ENCODE data around the gene SYNM. TPM values are rescaled to one million over a fixed set of nuclear protein-coding genes. Genes with fewer than 3 reads are reported as not detected.
A peak's percentile ranks its signal among the peaks of the same experiment; 100 is the strongest.

SYNM gene
- total and polyA plus RNA-seq, 4 donors: 42.6 to 103 (median 63.8) TPM

DNA sequence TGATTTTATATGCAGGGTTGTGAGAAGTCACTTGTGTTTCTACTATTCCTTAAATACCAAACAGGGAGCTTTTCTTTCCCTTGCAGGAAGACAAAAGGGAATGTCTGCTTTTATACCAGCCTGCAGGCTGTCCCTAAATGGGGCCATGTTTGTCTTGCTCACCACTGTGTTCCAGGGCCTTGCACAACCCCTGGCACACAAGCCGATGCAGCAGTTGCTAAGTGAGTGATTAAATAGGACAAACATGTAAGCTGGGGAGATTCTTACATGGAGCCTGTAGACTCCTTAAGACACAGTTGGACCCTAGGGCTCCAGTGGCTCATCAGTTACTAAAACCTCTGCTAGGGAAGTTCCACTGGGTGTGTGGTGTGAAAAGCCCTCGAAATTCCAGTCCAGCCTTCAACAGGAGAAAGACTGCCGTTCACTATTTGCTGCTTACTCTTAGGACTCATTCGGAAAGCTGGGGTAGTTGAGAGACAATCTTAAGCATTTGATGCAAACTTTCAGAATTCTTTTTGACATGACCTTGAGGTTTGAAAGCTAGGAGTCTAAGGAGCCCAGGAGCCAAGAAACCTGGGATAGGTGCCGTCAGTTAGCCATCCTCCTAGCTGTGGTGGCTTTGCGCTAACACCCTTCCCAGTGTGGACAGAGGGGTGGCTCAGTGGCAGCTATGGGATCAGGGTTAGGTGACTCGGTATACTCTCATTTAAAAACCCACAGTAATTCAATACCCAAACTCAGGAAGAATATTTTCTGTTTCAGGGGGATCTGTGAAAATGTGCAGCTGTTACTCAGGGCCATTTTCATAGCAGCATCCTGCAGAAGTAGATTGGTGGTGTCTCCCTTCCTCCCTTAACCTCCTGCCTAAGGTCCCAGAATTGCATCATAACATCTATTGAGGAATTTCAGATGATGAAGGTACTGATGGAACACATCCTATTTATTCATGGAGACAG, 39.1 kb downstream of the SYNM start:
- DNase-seq (peak; percentile 87 to 90), ATAC-seq (ENCODE audit: low FRiP score) (peak; percentile 90)
- 66 to 72% methylated on average over 7 of the region's 7 CpGs for WGBS, 2 donors
- Histone ChIP-seq H3K9me3 (ENCODE audit: control insufficient read depth, low read length) (no peaks in the 10 kb centered on the region), H3K27ac (ENCODE audit: low read depth in 1 of 2, low read length in 2 of 2) (peak overlapping the region; percentile 59 to 95), H3K4me3 (ENCODE audit: low read length in 2 of 2) (no peak overlapping the region), H3K4me1 (ENCODE audit: control insufficient read depth in 1 of 2, insufficient read depth in 2 of 2, low read length in 2 of 2) (no peaks in the 10 kb centered on the region), H3K36me3 (ENCODE audit: control insufficient read depth in 1 of 2, insufficient read depth in 2 of 2, low read length in 1 of 2) (no peaks in the 10 kb centered on the region), H3K27me3 (ENCODE audit: control insufficient read depth in 1 of 2, insufficient read depth in 2 of 2, low read length in 1 of 2) (no peaks in the 10 kb centered on the region)
- intact Hi-C loops (cut with DNase I): loop anchor here in 1 of 2 donors (5.0 kb wide), 1 partner anchor 37 kb away; the partner anchor contains the start of gene SYNM

DNA sequence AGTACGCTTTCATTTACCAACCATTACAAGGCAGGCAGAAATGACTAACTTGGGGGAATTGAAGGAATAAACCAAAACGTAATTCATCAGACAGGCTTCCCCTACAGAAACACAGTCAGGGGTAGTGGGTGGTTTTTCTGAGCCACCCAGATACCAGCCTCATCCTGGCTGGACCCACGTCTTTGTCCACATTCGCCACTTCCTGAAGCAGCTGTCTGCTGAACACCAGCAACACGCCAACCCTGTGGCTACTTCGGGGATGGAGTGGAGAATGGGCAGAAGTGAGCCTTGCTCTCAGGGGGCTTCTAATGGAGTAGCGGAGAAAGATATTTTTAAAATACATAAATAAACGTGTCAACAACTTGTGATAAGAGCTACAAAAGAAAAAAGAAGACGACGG, 40.1 kb downstream of the SYNM start:
- no peak overlapping the region for H3K4me3 ChIP-seq (ENCODE audit: low read length in 2 of 2)
- no peaks in the 10 kb centered on the region for H3K9me3 ChIP-seq (ENCODE audit: control insufficient read depth, low read length)
- WGBS, 2 donors: 81 to 83% methylated on average over 10 of the region's 10 CpGs
- H3K27ac ChIP-seq (ENCODE audit: low read depth in 1 of 2, low read length in 2 of 2): no peak overlapping the region
- DNase-seq: no peak
- no peaks in the 10 kb centered on the region for H3K27me3 ChIP-seq (ENCODE audit: control insufficient read depth in 1 of 2, insufficient read depth in 2 of 2, low read length in 1 of 2)
- no peaks in the 10 kb centered on the region for H3K4me1 ChIP-seq (ENCODE audit: control insufficient read depth in 1 of 2, insufficient read depth in 2 of 2, low read length in 2 of 2)
- no peak for ATAC-seq (ENCODE audit: low FRiP score)
- no peaks in the 10 kb centered on the region for H3K36me3 ChIP-seq (ENCODE audit: control insufficient read depth in 1 of 2, insufficient read depth in 2 of 2, low read length in 1 of 2)
- intact Hi-C loops (cut with DNase I): no loop called here

DNA sequence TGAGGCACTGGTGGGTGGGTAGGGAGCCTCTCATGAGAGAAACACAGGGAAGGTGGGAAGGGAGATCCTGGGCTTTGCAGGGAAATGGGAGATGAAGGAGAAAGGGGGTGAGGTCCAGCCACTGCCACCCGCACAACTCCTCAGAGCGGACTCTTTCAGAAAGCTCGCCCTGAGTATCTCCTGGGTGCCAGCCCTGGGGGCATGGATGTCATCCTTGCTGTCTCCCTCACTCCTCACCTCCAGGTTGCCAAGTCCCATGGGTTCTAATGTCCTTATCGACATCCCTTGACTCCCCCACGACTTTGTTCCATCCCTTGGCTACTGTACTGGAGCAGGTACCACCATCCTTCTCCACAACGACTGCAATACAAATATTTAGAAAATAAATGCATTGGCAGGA, 40.9 kb downstream of the SYNM start:
- intact Hi-C loops (cut with DNase I): no loop called here
- Histone ChIP-seq H3K27me3 (ENCODE audit: control insufficient read depth in 1 of 2, insufficient read depth in 2 of 2, low read length in 1 of 2) (no peaks in the 10 kb centered on the region), H3K9me3 (ENCODE audit: control insufficient read depth, low read length) (no peaks in the 10 kb centered on the region), H3K36me3 (ENCODE audit: control insufficient read depth in 1 of 2, insufficient read depth in 2 of 2, low read length in 1 of 2) (no peaks in the 10 kb centered on the region), H3K4me3 (ENCODE audit: low read length in 2 of 2) (no peak overlapping the region), H3K4me1 (ENCODE audit: control insufficient read depth in 1 of 2, insufficient read depth in 2 of 2, low read length in 2 of 2) (no peaks in the 10 kb centered on the region), H3K27ac (ENCODE audit: low read depth in 1 of 2, low read length in 2 of 2) (no peak overlapping the region)
- DNase-seq (no peak), ATAC-seq (ENCODE audit: low FRiP score) (no peak)
- WGBS, 2 donors: 70 to 83% methylated on average over 6 of the region's 6 CpGs

DNA sequence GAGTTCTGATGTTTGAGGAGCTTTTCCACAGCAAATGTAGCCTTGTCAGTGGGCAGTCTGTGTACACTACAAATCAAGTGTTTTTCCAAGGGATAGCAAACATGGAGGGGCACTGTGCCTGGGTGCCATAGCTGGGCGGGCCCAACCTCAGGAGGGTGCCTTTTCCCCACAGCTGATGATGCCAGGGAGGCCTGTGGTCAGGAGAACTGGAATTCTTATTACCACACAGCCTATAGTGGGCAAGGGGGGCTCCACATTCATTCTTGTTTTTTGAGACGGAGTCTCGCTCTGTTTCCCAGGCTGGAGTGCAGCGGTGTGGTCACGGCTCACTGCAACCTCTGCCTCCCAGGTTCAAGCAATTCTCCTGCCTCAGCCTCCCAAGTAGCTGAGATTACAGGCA, 41.8 kb downstream of the SYNM start:
- Histone ChIP-seq H3K4me1 (ENCODE audit: control insufficient read depth in 1 of 2, insufficient read depth in 2 of 2, low read length in 2 of 2) (no peaks in the 10 kb centered on the region), H3K9me3 (ENCODE audit: control insufficient read depth, low read length) (no peaks in the 10 kb centered on the region), H3K27ac (ENCODE audit: low read depth in 1 of 2, low read length in 2 of 2) (no peak overlapping the region), H3K36me3 (ENCODE audit: control insufficient read depth in 1 of 2, insufficient read depth in 2 of 2, low read length in 1 of 2) (no peaks in the 10 kb centered on the region), H3K4me3 (ENCODE audit: low read length in 2 of 2) (no peak overlapping the region), H3K27me3 (ENCODE audit: control insufficient read depth in 1 of 2, insufficient read depth in 2 of 2, low read length in 1 of 2) (no peaks in the 10 kb centered on the region)
- 98 to 99% methylated on average over 5 of the region's 5 CpGs for WGBS, 2 donors
- no peak for ATAC-seq (ENCODE audit: low FRiP score)
- intact Hi-C loops (cut with DNase I): no loop called here
- no peak for DNase-seq

DNA sequence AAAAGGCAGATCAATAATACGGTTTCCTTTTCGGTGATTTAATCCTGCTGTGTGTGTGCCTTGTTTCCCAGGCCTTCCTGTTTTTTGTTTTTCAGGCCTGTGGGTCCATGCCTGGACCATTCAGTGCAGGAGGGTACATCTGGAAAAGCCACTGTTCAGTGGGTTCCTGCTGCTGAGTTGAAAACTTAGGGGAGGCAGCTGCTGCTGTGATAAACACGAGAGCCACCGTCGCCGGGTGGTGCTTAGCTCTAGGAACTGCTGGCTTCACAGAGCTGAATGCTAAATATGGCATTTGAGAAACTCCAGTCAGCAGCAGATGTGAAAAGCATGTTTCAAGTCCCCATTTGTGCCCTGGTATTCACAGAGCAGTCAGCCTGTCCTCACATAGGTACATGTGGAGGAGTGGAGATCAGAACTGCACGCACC, 44.0 kb downstream of the SYNM start:
- Histone ChIP-seq H3K4me1 (ENCODE audit: control insufficient read depth in 1 of 2, insufficient read depth in 2 of 2, low read length in 2 of 2) (no peaks in the 10 kb centered on the region), H3K9me3 (ENCODE audit: control insufficient read depth, low read length) (no peaks in the 10 kb centered on the region), H3K27ac (ENCODE audit: low read depth in 1 of 2, low read length in 2 of 2) (no peak overlapping the region), H3K27me3 (ENCODE audit: control insufficient read depth in 1 of 2, insufficient read depth in 2 of 2, low read length in 1 of 2) (no peaks in the 10 kb centered on the region), H3K4me3 (ENCODE audit: low read length in 2 of 2) (no peak overlapping the region), H3K36me3 (ENCODE audit: control insufficient read depth in 1 of 2, insufficient read depth in 2 of 2, low read length in 1 of 2) (no peaks in the 10 kb centered on the region)
- no peak for ATAC-seq (ENCODE audit: low FRiP score)
- 54 to 60% methylated on average over 7 of the region's 7 CpGs for WGBS, 2 donors
- DNase-seq: no peak
- intact Hi-C loops (cut with DNase I): no loop called here

DNA sequence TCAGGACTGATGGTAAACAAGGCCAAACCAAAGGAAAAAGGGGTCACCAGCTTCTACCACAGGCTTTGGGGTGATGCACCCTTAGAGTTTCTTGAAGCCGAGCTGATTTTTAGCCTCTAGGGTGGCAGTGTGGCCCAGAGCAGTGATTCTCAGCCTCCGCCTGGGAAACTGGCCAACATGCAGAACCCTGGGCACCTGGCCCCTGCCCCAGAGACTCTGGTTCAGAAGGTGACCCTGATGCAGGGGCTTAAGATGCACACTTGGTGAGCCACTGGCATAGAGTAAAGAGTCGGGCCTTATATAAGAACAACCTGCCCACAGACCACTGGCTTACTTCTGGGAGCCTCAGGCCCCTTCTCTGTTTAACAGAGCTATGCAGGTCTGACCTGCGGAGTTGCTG, 44.5 kb downstream of the SYNM start:
- no peak overlapping the region for H3K27ac ChIP-seq (ENCODE audit: low read depth in 1 of 2, low read length in 2 of 2)
- peak; percentile 12 for ATAC-seq (ENCODE audit: low FRiP score)
- no peaks in the 10 kb centered on the region for H3K4me1 ChIP-seq (ENCODE audit: control insufficient read depth in 1 of 2, insufficient read depth in 2 of 2, low read length in 2 of 2)
- no peak overlapping the region for H3K4me3 ChIP-seq (ENCODE audit: low read length in 2 of 2)
- no peaks in the 10 kb centered on the region for H3K9me3 ChIP-seq (ENCODE audit: control insufficient read depth, low read length)
- WGBS, 2 donors: 93 to 95% methylated on average over 4 of the region's 4 CpGs
- DNase-seq: no peak
- H3K36me3 ChIP-seq (ENCODE audit: control insufficient read depth in 1 of 2, insufficient read depth in 2 of 2, low read length in 1 of 2): no peaks in the 10 kb centered on the region
- intact Hi-C loops (cut with DNase I): no loop called here
- H3K27me3 ChIP-seq (ENCODE audit: control insufficient read depth in 1 of 2, insufficient read depth in 2 of 2, low read length in 1 of 2): no peaks in the 10 kb centered on the region

DNA sequence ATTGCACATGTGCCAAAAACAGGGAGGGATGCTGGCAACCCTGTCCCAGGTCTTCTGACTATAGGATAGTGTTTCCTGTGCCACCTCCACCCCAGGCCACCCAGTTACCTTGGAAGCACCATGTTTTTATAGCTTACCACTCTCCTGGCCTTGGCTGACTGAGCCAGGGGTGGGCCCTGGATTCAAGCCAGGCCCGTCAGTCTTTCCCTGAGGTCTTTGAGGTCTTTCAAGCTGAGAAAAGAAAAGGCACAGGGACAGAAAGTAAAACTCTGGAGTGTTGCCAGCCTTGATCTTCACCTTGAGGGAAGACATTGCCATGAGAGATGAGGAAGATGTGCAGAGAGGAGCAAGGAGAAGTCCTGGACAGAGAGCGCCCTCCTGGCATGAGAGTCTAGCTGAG, 46.3 kb downstream of the SYNM start:
- WGBS, 2 donors: 57 to 59% methylated on average over 2 of the region's 2 CpGs
- no peaks in the 10 kb centered on the region for H3K9me3 ChIP-seq (ENCODE audit: control insufficient read depth, low read length)

DNA sequence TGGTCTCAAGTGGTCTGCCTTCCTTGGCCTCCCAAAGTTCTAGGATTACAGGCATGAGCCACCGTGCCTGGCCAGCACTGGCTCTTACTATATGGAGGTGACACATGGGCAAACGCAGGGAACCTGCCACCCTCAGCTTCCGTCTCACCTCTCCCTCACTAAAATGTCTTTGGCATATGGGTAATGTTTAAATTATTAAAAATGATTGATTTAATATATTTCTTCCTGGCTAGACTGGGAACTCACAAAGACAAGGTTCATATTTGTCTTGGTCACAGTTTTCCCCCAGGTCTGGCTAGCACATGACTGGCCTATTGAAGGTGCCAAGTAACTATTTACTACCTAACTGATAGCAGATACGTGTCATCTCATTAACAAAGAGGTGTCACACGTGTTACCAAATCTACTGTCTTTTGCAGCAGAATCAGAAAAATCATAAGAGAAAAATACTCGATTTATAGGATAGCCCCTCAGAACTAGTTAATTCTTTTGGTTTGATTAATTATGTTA, 48.2 kb downstream of the SYNM start:
- Histone ChIP-seq H3K27ac (ENCODE audit: low read depth in 1 of 2, low read length in 2 of 2) (no peak overlapping the region), H3K36me3 (ENCODE audit: control insufficient read depth in 1 of 2, insufficient read depth in 2 of 2, low read length in 1 of 2) (no peaks in the 10 kb centered on the region), H3K4me3 (ENCODE audit: low read length in 2 of 2) (no peak overlapping the region), H3K4me1 (ENCODE audit: control insufficient read depth in 1 of 2, insufficient read depth in 2 of 2, low read length in 2 of 2) (no peaks in the 10 kb centered on the region), H3K27me3 (ENCODE audit: control insufficient read depth in 1 of 2, insufficient read depth in 2 of 2, low read length in 1 of 2) (no peaks in the 10 kb centered on the region), H3K9me3 (ENCODE audit: control insufficient read depth, low read length) (no peaks in the 10 kb centered on the region)
- WGBS, 2 donors: 72 to 74% methylated on average over 6 of the region's 6 CpGs
- DNase-seq (no peak), ATAC-seq (ENCODE audit: low FRiP score) (no peak)
- intact Hi-C loops (cut with DNase I): no loop called here

More for the DNA sequence above, 46.3 kb downstream of the SYNM start:
- H3K4me3 ChIP-seq (ENCODE audit: low read length in 2 of 2): no peak overlapping the region
- no peak overlapping the region for H3K27ac ChIP-seq (ENCODE audit: low read depth in 1 of 2, low read length in 2 of 2)
- no peaks in the 10 kb centered on the region for H3K36me3 ChIP-seq (ENCODE audit: control insufficient read depth in 1 of 2, insufficient read depth in 2 of 2, low read length in 1 of 2)
- DNase-seq: no peak
- no peaks in the 10 kb centered on the region for H3K4me1 ChIP-seq (ENCODE audit: control insufficient read depth in 1 of 2, insufficient read depth in 2 of 2, low read length in 2 of 2)
- no peak for ATAC-seq (ENCODE audit: low FRiP score)
- intact Hi-C loops (cut with DNase I): no loop called here
- no peaks in the 10 kb centered on the region for H3K27me3 ChIP-seq (ENCODE audit: control insufficient read depth in 1 of 2, insufficient read depth in 2 of 2, low read length in 1 of 2)

DNA sequence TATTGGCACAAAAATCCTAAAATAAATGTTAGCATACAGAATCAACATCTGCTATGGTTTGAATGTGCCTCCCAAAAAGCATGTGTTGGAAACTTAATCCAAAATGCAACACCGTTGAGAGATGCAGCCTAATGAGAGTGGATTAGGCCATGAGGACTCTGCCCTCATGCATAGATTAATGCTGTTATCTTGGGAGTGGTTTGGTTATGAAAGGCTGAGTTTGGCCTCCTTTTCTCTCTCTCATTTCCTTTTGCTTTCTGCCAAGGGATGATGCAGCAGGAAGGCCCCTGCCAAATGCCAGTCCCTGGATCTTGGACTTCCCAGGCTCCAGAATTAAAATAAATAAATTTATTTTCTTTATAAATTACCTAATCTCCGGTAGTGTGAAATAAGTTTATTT, 49.4 kb downstream of the SYNM start:
- Histone ChIP-seq H3K4me1 (ENCODE audit: control insufficient read depth in 1 of 2, insufficient read depth in 2 of 2, low read length in 2 of 2) (no peaks in the 10 kb centered on the region), H3K9me3 (ENCODE audit: control insufficient read depth, low read length) (no peaks in the 10 kb centered on the region), H3K27me3 (ENCODE audit: control insufficient read depth in 1 of 2, insufficient read depth in 2 of 2, low read length in 1 of 2) (no peaks in the 10 kb centered on the region), H3K4me3 (ENCODE audit: low read length in 2 of 2) (no peak overlapping the region), H3K36me3 (ENCODE audit: control insufficient read depth in 1 of 2, insufficient read depth in 2 of 2, low read length in 1 of 2) (no peaks in the 10 kb centered on the region), H3K27ac (ENCODE audit: low read depth in 1 of 2, low read length in 2 of 2) (no peak overlapping the region)
- ATAC-seq (ENCODE audit: low FRiP score) (no peak), DNase-seq (no peak)
- 31 to 35% methylated on average over 2 of the region's 2 CpGs for WGBS, 2 donors
- intact Hi-C loops (cut with DNase I): no loop called here

All from aorta (tissue), 5 donors.